Midbrain (tissue), 1 donor: ENCODE data around the gene PTPN1.

Experiments
- DNase-seq: peaks from one replicate; lab custom pipeline; 2025; lab: John Stamatoyannopoulos, UW

Gene PTPN1

GRCh38 chr20:50575865-50576720, 65.9 kb downstream of the PTPN1 start:
- peak; percentile 37 for DNase-seq

GRCh38 chr20:50577175-50578018, 67.2 kb downstream of the PTPN1 start:
- DNase-seq: no peak

- DNase-seq: no peak
Observed at GRCh38 chr20:50578061-50578777, 68.0 kb downstream of the PTPN1 start.

GRCh38 chr20:50578778-50579165, 68.6 kb downstream of the PTPN1 start:
- DNase-seq: no peak

GRCh38 chr20:50579511-50579910, 69.3 kb downstream of the PTPN1 start:
- no peak for DNase-seq

GRCh38 chr20:50580016-50580747, 70.0 kb downstream of the PTPN1 start:
- peak; percentile 25 for DNase-seq

GRCh38 chr20:50580842-50581544, 70.8 kb downstream of the PTPN1 start:
- no peak for DNase-seq

GRCh38 chr20:50582092-50582491, 71.9 kb downstream of the PTPN1 start:
- DNase-seq: no peak

- DNase-seq: no peak
Observed at GRCh38 chr20:50582591-50583234, 72.5 kb downstream of the PTPN1 start.

- DNase-seq: no peak
Observed at GRCh38 chr20:50583442-50584150, 73.4 kb downstream of the PTPN1 start.

- no peak for DNase-seq
Observed at GRCh38 chr20:50584687-50585086, 74.5 kb downstream of the PTPN1 start.

GRCh38 chr20:50585214-50585613, 75.0 kb downstream of the PTPN1 start:
- no peak for DNase-seq

- DNase-seq: no peak
Observed at GRCh38 chr20:50585678-50586077, 75.5 kb downstream of the PTPN1 start.

GRCh38 chr20:50586531-50587232, 76.5 kb downstream of the PTPN1 start:
- no peak for DNase-seq

GRCh38 chr20:50587291-50587961, 77.2 kb downstream of the PTPN1 start:
- no peak for DNase-seq

- DNase-seq: peak; percentile 18
Observed at GRCh38 chr20:50588034-50588736, 78.0 kb downstream of the PTPN1 start.

GRCh38 chr20:50589548-50590347, 79.6 kb downstream of the PTPN1 start:
- no peak for DNase-seq
